Stomach (tissue), 9 donors: ENCODE measurements around the gene SRGAP2C. TPM values are rescaled to one million over a fixed set of nuclear protein-coding genes. Genes with fewer than 3 reads are reported as not detected.
"Not testable (repeated sequence)": the region's sequence is repeated elsewhere in the genome, so short reads cannot be mapped to it uniquely, and the experiment has no call there.

Experiments used
- DNase-seq, 2 donors: peaks; one replicate each; pipeline versions ENCODE4 v3.0.0 to v3.0.0-alpha.2; 2013 to 2019
- H3K27ac ChIP-seq, 5 donors: fragments of 200-600 bp in 4 of 5; sonication (generic) in 4 of 5; one replicate each; pipeline ENCODE4 v1.5.1; 2013 to 2019; ENCODE audit warnings: mild to moderate bottlenecking in 1 of 5, moderate library complexity in 1 of 5
- H3K27me3 ChIP-seq, 3 donors: fragments of 200-600 bp; sonication (generic); one replicate each; pipeline ENCODE4 v1.5.1; 2017 to 2019; ENCODE audit warnings: mixed run types in 1 of 3
- H3K36me3 ChIP-seq, 4 donors: fragments of 200-600 bp; sonication (generic); 1 replicate in 3 of 4; 2 replicates in 1 of 4; pipeline ENCODE4 v1.5.1; 2016 to 2019
- H3K4me1 ChIP-seq, 4 donors: fragments of 200-600 bp; sonication (generic); one replicate each; pipeline ENCODE4 v1.5.1; 2016 to 2019
- H3K4me3 ChIP-seq, 4 donors: fragments of 200-600 bp; sonication (generic) in 3 of 4; one replicate each; pipeline ENCODE4 v1.5.1; 2016 to 2019; ENCODE audit warnings: mild to moderate bottlenecking in 1 of 4
- H3K9me3 ChIP-seq, 4 donors: fragments of 200-600 bp; sonication (generic); one replicate each; pipeline ENCODE4 v1.5.1; 2016 to 2019
- WGBS, 5 donors: extraction: QIAGEN DNeasy Blood & Tissue Kit in 3 of 5; methylation state at CpG; one replicate each; pipeline versions ENCODE4 v1.1.5 to v1.1.7; 2013 to 2018; 5-methylcytosine and 5-hydroxymethylcytosine counted together
- intact Hi-C: fragments of 100-400 bp; cut with DNase I; formaldehyde crosslinking; loops from one replicate; pipeline ENCODE4 v1.15.1; 2023; ENCODE audit warnings: low total_unique reads
- polyA plus RNA-seq, 3 donors: library from polyadenylated mRNA; stranded (reverse); fragments of 200-250 nt; gene quantifications; one replicate each; pipeline ENCODE4 v1.2.3, GENCODE V29; 2013
- total RNA-seq, 5 donors: library from RNA; depleted of rRNA; stranded (reverse); fragments of >200 nt; gene quantifications; one replicate each; pipeline versions ENCODE4 v1.1.0 to v1.2.3, GENCODE V29; 2014 to 2016
- donor health status: healthy with polysubstance abuse.
- donor health status: Bipolar disorder and iron deficiency.
- donor health status: healthy.

Gene SRGAP2C
- total and polyA plus RNA-seq, 8 donors = 2.3 to 17.6 (median 4.4) TPM

DNA sequence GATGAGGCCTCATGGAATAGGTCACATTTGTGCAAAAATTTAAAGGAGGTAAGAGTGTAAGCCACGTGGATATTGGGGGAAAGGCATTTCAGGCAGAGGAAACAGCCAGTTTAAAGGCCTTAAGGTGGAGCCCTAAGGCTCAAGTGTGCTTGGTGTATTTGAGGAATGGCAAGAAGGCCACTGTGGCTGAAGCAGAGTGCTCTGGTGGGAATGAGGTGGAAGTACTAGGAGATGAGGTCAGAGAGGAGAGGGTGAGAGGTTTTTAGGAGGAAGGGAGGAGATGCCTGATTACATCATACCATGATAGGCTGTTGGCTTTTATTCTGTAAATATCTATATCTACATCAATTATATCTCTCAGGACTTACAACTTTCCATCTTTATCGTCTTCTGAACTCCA is 75.4 kb downstream of the SRGAP2C start:
- DNase-seq, H3K27me3 ChIP-seq, H3K9me3 ChIP-seq, H3K4me3 ChIP-seq, intact Hi-C loops, H3K36me3 ChIP-seq, H3K27ac ChIP-seq, H3K4me1 ChIP-seq: not testable (repeated sequence)
- WGBS, 5 donors = 57 to 82% (median 70%) methylated on average over 2 of the region's 2 CpGs

DNA sequence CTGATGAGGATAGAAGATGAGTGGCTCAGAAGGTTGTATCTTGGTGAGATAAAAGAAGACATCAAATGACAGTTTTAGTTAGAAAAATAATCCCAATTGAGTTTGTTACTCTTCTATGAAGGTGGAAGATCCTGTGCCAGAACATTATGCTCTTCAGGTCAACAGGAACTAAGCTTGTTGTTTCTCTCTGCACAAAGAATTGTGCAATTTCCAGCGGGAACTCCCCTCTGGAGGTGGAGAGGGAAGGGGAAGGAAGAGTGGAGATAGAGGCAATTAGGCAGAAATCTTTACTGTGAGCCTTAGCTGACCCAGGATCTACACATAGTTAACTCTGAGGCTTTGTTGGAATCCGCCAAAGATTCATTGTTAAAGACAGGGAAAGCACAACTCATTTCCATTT is 77.4 kb downstream of the SRGAP2C start:
- H3K27ac ChIP-seq, DNase-seq, intact Hi-C loops, H3K9me3 ChIP-seq, H3K4me3 ChIP-seq, H3K4me1 ChIP-seq, H3K36me3 ChIP-seq, H3K27me3 ChIP-seq: not testable (repeated sequence)
- WGBS, 5 donors = 70 to 83% (median 79%) methylated on average over 1 to 2 of the region's 2 CpGs; no CpG with 5 or more reads in 2 of the 5 donors

GRCh38 chr1:121263789-121264244 is 79.0 kb downstream of the SRGAP2C start:
- H3K27ac ChIP-seq, H3K9me3 ChIP-seq, H3K4me1 ChIP-seq, DNase-seq, H3K27me3 ChIP-seq, intact Hi-C loops, H3K36me3 ChIP-seq, H3K4me3 ChIP-seq: not testable (repeated sequence)
- WGBS, 5 donors = no CpG with 5 or more reads among the region's 1 CpG

DNA sequence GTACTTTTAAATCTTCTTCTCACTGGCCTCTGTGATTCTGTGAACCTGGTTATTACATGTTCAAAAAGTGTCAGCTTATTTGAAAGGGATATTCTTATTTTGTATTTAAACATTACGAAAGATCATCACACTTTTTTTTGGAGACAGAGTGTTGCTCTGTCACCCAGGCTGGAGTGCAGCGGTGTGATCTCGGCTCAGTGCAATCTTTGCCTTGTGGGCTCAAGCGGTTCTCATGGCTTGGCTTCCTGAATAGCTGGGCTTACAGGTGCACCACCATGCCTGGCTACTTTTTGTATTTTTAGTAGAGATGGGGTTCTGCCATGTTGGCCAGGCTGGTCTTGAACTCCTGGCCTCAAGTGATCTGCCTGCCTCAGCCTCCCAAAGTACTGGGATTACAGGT is 82.3 kb downstream of the SRGAP2C start:
- H3K27me3 ChIP-seq, H3K27ac ChIP-seq, H3K4me1 ChIP-seq, H3K36me3 ChIP-seq, H3K4me3 ChIP-seq, DNase-seq, intact Hi-C loops, H3K9me3 ChIP-seq: not testable (repeated sequence)
- WGBS, 5 donors = 70 to 95% (median 92%) methylated on average over 1 to 3 of the region's 4 CpGs; no CpG with 5 or more reads in 2 of the 5 donors

DNA sequence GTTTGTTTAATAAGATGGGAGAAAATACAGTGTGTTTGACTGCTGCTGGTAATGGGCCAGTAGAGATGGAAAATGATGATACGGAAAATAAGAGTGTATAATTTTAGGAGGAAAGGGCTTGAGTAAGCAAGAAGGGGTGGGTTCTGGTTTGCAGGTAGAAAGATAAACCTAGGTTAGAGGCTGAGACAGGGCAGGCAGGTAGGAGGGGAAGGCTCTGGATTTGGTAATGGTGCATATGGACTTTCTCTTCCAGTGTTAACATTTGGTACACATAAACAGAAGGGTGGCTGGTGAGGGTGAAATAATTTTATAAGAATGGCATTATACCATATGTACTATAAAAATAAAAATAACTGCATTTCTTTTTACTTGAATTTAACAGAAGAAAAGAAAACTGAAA is 84.5 kb downstream of the SRGAP2C start:
- H3K27ac ChIP-seq, H3K36me3 ChIP-seq, H3K27me3 ChIP-seq, DNase-seq, H3K4me1 ChIP-seq, H3K9me3 ChIP-seq, intact Hi-C loops, H3K4me3 ChIP-seq: not testable (repeated sequence)
- WGBS, 5 donors = no CpG with 5 or more reads among the region's 1 CpG

DNA sequence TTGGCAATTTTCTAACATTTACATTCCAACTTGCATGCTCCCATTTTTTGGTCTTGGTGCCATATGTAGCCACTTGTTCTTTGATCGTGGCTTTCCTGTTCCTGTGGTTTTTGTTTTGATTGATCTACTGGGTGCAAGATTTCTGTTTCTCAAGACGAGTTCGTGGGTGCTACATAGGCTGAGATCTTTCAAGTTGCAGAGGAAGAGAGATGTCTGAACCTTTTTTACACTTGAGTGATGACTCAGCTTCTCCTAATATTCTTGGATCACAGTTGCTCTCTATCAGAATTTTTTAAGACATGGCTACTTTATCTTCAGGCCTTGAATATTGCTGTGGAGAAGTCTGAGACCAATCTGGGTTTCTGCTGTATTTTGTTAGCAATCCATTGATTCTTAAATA is 85.2 kb downstream of the SRGAP2C start:
- intact Hi-C loops, DNase-seq, H3K27ac ChIP-seq, H3K9me3 ChIP-seq, H3K4me1 ChIP-seq, H3K4me3 ChIP-seq, H3K27me3 ChIP-seq, H3K36me3 ChIP-seq: not testable (repeated sequence)
- WGBS, 5 donors = 0% methylated on average over 1 of the region's 3 CpGs; no CpG with 5 or more reads in 4 of the 5 donors

DNA sequence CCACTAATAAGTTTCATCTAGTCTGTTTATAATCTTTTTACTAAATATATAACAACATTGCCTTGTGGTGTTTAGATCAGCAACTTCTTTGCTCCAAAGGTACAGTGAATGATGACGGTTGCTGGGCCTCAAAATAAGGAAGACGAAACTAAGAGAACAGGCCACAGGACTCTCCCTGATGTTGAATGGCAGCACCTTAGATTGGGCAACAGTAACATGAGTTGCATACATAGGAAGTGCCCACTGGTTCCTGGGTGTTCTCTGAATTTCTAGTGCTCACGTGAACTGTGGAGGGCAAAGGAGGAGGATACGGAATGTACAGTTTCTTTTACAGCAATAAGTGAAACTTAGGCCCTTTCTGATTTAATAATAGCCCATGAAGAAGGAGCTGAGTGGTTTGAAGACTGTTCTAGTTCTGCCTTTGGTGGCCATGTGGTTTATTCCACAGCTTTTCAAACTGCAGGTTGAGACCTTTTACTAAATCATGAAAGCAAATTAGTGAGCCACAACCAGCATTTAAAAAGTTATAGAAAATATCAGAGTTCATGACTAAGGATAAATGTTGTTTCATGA is 86.5 kb downstream of the SRGAP2C start:
- WGBS, 5 donors = 63 to 85% (median 78%) methylated on average over 2 of the region's 4 CpGs; no CpG with 5 or more reads in 1 of the 5 donors
- H3K27me3 ChIP-seq = not testable (repeated sequence)

GRCh38 chr1:121275435-121275834 is 90.7 kb downstream of the SRGAP2C start:
- H3K9me3 ChIP-seq, H3K27ac ChIP-seq, H3K36me3 ChIP-seq, H3K4me3 ChIP-seq, H3K27me3 ChIP-seq, intact Hi-C loops, H3K4me1 ChIP-seq: not testable (repeated sequence)
- WGBS, 5 donors = 70 to 88% (median 76%) methylated on average over 2 of the region's 2 CpGs
- DNase-seq = peak in 1 of 2 donors; percentile 0

More for the DNA sequence above, 86.5 kb downstream of the SRGAP2C start:
- H3K4me3 ChIP-seq, H3K9me3 ChIP-seq, H3K4me1 ChIP-seq, H3K36me3 ChIP-seq, DNase-seq, H3K27ac ChIP-seq, intact Hi-C loops: not testable (repeated sequence)

GRCh38 chr1:121278202-121278601 is 93.4 kb downstream of the SRGAP2C start:
- H3K4me3 ChIP-seq, H3K4me1 ChIP-seq, intact Hi-C loops, H3K27me3 ChIP-seq, DNase-seq, H3K9me3 ChIP-seq, H3K36me3 ChIP-seq, H3K27ac ChIP-seq: not testable (repeated sequence)
- 43 to 44% methylated on average over 1 of the region's 3 CpGs; no CpG with 5 or more reads in 3 of the 5 donors for WGBS, 5 donors

GRCh38 chr1:121278777-121279547 is 94.2 kb downstream of the SRGAP2C start:
- H3K9me3 ChIP-seq, H3K27me3 ChIP-seq, H3K27ac ChIP-seq, H3K4me3 ChIP-seq, H3K36me3 ChIP-seq, H3K4me1 ChIP-seq, intact Hi-C loops: not testable (repeated sequence)
- DNase-seq = peak in 1 of 2 donors; percentile 0
- 23 to 86% (median 65%) methylated on average over 1 to 4 of the region's 4 CpGs for WGBS, 5 donors

- intact Hi-C loops, H3K36me3 ChIP-seq, H3K4me3 ChIP-seq, H3K4me1 ChIP-seq, H3K9me3 ChIP-seq, DNase-seq, H3K27me3 ChIP-seq, H3K27ac ChIP-seq: not testable (repeated sequence)
- 50 to 82% (median 67%) methylated on average over 1 to 2 of the region's 4 CpGs for WGBS, 5 donors
Measured at GRCh38 chr1:121279548-121279898, 94.7 kb downstream of the SRGAP2C start.

DNA sequence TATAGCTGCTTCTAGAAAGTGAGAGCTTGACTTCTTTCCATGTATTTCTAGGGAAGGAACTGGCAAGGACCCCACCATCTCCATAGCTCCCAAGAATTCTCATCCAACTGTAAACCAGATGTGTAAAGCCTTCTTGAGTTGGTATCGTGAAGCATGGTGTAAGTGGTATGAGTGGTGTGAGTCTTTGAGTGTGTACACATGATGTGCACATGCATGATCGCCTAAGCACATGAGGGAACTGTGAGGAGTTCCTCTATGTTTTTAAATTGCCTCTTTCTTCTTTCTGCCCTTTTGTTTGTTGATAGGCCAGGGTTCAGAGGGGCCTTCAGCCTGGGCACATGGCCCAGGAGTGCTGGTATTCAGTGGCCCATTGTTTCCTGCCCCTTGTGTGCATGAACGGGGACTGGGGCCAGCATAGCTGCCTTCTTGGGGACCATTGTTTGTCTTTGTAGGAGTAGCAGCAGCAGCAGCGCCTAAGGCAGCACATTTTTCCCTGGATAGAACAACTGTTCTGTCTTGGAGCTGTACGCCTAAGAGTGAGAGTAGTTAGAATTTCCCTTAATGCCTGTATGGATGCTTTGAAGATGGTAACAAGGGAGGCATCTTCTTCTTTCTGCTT is 96.0 kb downstream of the SRGAP2C start:
- H3K9me3 ChIP-seq, H3K27me3 ChIP-seq, H3K27ac ChIP-seq, H3K4me3 ChIP-seq, H3K4me1 ChIP-seq, H3K36me3 ChIP-seq, intact Hi-C loops, DNase-seq: not testable (repeated sequence)
- WGBS, 5 donors = 28 to 72% (median 43%) methylated on average over 2 to 3 of the region's 5 CpGs; no CpG with 5 or more reads in 1 of the 5 donors
